HG03103 (cell line): ENCODE results near the gene GBP4.

ENCODE experiments used
- ATAC-seq: cut with Tn5 transposase; IDR thresholded peaks from one replicate; pipeline ENCODE4 v1.9.1; 2021; ENCODE audit warnings: low read depth; ENCODE audit not compliant: unreplicated experiment

Gene GBP4

DNA sequence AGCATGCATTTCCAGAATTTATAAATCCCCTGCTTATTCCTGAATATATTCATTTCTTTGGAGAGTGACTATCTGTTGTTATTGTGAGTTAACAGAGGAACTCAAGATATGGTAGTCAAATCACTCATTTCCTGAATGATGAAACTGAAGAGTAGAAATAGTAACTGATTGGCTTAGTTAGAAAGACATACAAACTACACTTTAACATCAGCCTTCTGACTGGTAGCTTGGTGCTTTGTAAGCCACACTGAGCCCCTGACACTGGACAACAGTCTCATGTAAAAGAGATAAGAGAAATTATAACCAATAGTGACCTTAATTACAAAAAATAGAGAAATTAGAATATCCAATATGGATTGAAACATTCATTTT lies 27.7 kb downstream of the GBP4 start:
- no peak for ATAC-seq

DNA sequence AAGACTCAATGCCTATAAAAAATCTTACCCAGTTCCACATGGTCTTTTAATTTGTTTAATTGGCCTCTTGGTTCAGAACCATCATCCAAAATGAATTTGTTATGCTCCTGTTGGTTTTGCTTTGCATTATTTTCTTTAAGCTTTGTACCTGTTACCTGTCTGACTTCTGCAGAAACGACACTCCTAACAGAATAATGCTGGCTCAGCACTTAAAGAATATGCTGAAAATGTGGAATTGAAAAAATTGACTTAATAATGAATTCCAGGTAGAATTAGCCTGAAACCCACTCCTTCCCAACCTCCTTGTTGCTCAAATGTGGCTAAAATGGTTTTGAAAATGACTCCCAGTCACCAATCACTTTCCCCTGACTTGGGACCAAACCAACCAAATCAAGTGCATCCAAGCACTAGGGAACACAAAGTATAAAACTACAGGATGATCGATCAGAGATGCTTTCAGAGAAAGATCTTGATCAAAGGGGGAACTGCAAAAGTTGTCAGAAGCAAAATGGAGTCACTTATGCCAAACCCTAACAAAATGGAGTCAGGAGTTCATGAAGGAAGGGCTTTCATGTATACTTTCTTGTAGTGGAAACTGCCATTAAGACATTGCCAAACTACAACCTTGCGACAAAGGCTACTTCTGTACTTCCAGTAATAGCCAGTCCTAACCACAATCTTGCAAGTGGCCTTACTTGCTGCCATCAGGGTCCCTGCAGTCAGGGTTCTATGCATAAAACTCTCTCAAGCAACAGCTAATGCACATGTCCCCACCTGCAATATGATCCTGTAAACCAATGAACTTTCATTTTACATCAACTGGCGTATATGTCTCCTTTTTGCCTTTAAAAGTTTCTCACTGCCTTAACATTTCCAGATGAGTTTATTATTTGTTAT lies 28.3 kb downstream of the GBP4 start:
- ATAC-seq = no peak

DNA sequence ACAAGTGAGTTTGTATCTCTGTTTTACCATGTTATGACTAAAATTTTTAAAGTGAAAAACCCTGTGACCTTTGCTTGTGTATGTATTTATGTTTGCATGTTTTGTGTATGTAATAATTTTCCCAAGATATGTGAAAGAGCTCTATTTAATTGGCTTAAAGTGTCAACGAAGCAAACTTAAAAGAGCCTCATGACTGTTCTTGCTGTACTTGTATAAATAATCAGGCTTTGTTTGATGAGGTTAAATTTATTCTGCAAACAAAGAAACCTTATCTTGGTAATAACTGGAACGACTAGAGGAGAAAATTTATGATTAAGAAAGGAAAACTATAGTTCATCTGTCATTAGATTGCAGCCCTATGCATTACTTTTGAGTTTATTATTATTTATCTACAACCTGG lies 29.6 kb downstream of the GBP4 start:
- no peak for ATAC-seq

DNA sequence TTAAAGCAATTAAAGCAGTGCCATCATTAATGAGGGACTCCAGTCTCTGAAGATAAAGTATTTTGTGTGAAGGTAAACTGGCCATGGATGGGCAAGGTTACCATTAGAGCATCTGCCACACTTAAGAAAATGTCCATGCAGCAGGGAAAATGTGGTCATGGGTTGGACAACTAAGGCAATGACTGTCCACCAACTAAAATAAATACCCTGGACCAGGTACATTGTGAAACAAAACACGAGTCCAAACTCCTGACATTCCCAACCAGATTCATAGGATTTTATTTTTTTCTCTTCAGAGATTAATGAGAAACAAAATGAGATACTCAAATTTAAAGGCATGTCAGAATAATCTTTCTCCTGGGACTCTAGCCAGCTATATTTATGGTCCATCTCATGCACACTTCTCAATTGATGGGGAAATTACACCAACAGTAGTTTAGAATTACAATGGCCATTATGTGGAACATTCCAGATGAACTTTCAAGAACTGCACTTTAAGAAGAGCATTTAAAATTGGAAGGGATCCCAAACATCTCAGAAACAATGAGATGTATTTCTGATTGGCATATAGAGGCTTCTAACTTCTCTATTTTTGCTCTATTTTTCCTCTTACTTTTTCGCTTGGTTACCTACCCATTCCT lies 31.0 kb downstream of the GBP4 start:
- ATAC-seq = no peak

DNA sequence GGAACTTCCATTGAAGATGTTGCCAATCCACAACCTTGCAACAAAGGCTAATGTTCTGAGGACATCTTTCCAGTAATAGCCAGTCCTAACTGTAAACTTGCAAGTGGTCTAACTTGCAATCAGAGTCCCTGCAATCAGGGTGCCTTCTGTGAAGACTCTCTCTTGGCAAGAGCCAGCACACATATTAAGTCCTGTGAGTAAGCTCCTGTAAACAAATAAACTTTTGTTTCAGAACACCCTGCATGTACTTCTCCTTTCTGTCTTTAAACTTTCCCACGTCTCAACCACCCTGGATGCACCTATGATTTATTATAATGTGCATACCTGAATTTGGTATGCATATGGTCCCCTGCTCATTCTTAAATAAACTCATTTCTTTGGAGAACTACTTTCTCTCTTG lies 32.0 kb downstream of the GBP4 start:
- ATAC-seq = no peak

DNA sequence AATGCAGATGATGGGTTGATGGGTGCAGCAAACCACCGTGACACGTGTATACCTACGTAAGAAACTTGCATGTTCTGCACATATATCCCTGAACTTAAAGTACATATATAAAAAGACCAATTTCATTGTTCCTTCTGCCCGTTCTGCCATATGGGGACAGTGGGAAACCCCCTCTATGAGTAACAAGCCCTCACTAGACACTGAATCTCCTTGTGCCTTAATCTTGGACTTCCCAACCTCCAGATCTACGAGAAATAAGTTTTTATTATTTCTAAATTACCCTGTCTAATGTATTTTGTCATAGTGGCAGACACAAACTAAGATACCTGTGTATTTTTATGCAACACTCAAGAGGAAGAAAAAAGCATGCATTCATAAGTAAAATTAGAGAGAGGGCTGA lies 32.9 kb downstream of the GBP4 start:
- ATAC-seq = no peak

DNA sequence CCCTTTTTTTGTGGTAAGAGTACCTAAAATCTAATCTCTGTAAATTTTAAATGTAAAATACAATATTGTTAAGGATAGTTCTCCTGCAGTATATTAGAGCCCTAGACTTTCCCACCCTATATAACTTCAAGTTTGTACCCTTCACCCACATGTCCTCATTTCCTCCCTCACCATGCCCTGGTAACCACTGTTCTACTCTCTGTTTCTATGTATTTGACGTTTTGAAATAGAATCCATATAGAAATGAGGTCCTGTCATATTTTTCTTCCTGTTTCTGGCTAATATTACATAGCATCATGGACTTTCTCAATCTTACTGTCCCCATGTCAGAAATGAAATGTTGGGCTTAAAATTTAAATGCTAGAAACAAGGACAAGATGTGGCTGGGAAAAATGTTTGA lies 47.7 kb downstream of the GBP4 start:
- ATAC-seq = no peak

DNA sequence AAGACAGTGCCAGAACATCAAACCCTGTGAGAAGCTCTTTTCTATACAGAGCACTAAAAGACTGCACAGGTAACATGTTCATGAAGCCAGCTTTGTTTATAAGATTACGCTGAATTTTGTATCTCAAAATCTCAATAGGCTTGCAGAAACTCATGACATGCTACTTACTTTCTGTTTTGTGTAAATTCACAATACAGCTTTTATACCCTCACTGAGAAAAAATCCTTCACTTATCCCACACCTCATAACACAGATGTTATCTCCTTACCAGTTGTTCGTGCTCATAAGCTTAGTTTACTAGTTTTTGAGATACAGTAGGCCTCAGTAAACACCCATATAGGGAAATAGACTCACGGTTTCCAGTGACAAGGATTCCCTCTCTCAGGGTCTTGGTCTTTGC lies 48.8 kb downstream of the GBP4 start:
- no peak for ATAC-seq

DNA sequence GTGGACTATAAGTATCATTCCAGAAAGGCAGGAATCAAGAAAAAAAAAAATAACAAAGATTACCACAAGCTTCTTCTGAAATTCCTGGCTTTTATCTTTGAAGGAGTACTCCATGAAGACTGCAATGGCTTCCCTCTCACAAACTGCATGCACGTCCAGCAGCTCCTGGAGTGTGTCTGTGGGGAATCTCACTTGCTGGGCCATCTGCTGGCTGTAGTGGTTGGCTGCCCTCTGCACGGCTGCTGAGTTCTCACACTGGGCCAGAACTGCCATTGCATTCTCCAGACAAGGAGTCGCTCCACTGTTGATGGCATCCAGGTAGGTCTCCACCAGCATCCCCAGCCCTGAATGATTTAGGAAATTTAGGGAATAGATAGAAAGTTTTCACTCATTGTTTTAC lies 49.5 kb downstream of the GBP4 start:
- ATAC-seq = no peak

DNA sequence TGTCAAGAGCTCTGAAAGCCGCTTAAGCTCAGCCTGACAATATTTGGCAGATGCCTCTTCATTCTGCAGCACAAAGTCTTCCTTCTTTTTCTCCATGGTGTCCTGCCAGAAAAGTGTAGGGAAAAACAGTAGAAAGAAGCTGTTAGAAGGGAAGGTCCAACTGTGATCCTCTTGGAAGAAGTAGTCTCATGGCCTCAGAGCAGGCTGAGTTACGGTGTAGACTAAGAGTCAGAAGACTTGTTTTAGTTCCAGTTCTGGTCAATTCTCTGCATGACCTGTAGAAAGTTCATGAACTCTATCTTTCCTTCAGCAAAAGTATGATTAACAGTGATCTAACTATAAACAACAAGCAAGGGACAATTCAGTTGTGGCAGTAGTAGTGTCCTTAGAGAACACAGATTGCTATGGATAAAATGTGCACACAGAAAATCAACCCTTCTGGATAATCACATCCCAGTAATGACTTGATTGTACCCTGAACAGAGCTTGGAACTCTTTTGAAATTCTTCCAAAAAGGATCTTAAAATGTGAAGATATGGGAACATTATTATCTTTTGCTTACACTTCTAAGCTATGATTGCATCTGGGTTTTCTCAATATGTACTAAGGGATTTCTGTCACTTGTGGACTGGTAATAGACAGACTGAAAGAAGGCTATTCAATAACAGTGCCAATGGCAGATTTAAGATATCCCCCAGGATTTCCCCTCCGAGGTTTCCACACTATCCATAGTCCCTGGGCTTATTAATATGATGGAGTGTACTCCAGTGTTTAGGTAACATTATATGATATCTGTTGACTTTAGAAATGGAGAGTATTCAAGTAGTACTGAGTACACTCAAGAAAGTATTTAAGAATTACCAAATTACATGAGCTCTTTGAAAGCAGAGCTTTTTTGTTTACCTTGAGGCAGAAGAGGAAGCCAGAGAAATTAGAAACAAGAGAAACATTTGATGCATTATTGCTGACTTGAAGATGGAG lies 50.8 kb downstream of the GBP4 start:
- no peak for ATAC-seq

DNA sequence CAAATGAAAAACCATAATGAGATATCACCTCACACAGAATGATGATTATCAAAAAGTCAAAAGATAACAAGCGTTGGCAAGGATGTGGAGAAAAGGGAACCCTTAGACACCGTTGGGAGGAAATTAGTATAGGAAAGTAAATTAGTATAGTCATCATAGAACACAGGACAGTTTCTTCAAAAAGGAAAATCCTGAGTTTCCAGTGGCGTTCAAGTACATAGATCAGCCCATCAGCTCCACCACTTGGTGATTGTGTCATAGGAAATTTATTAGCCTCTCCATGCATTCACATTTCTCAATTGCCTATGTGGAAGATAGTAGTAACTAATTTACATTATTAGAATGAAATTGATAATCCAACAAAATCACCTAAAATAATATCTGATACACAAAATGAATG lies 52.0 kb downstream of the GBP4 start:
- ATAC-seq = no peak

DNA sequence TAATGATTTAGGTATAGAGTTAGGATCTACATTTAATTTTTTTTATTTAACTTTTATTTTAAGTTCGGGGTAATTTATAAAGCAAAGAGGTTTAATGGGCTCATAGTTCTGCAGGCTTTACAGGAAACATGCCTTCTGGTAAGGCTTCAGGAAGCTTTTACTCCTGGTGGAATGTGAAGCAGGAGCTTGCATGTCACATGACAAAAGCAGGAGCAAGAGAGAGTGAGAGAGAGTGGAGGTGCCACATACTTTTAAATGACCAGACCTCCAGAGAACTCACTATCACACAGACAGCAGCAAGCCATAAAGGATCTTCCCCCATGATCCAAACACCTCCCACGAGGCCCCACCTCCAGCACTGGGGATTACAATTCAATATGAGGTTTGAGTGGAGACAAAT lies 55.3 kb downstream of the GBP4 start:
- no peak for ATAC-seq

DNA sequence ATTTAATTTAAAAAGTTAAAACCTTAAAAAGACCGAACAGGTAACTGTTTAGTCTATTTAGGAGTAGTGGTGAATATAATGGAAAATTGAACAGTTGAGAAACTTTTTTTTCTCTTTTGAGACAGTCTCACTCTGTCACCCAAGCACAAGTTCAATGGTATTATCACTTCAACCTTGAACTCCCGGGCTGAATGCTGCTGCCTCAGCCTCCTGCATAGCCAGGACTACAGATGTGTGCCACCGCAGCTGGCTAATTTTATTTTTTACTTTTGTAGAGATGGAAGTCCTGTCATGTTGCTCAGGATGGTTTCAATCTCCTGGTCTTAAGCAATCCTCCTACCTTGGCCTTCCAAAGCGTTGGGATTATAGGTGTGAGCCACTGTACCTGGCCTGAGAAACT lies 56.6 kb downstream of the GBP4 start:
- ATAC-seq = no peak

DNA sequence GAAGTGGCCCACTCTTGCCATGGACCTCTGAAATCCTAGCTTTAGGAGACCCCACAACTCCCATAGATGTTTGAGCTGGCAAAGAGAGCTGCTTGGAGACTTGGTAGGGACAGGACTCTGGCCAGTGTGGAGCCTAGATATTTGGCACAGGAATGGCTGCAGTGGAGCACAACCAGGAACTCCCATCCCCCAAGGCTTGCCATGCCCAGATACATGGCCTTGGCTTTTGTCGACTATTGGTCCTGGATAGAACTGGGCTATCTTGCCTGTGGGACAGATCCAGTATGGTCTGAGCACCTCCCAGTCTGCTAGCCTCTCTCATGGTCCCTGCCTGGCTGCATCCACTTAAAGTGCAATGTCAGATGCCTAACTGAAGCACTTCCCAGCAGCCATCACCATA lies 65.0 kb downstream of the GBP4 start:
- ATAC-seq = no peak
